Fibroblast of lung (primary cell): ENCODE data around the gene REPIN1. TPM values are rescaled to one million over a fixed set of nuclear protein-coding genes. Genes with fewer than 3 reads are reported as not detected.

ENCODE experiments used
- DNase-seq, 2 donors: peaks; one replicate each; pipeline versions ENCODE4 v3.0.0 to v3.0.0-alpha.2; 2010; ENCODE audit warnings: low read depth in 2 of 2
- H2AFZ ChIP-seq: 2 replicates; pipeline ENCODE4 v1.5.1; 2012; ENCODE audit warnings: low read length, control low read depth, inconsistent platforms
- H3K27ac ChIP-seq: 2 replicates; pipeline ENCODE4 v1.5.1; 2011; ENCODE audit warnings: low read length, control low read depth; ENCODE audit not compliant: insufficient read depth
- H3K27me3 ChIP-seq: 2 replicates; pipeline ENCODE4 v1.5.1; 2011; ENCODE audit warnings: mild to moderate bottlenecking, low read length; ENCODE audit not compliant: control insufficient read depth, insufficient read depth
- H3K36me3 ChIP-seq: 2 replicates; pipeline ENCODE4 v1.5.1; 2011; ENCODE audit warnings: low read length; ENCODE audit not compliant: control insufficient read depth, insufficient read depth
- H3K4me1 ChIP-seq: 2 replicates; pipeline ENCODE4 v1.5.1; 2011; ENCODE audit warnings: low read length; ENCODE audit not compliant: control insufficient read depth, insufficient read depth; ENCODE audit errors: extremely low read depth
- H3K4me2 ChIP-seq: 2 replicates; pipeline ENCODE4 v1.5.1; 2011; ENCODE audit warnings: low read length, control low read depth; ENCODE audit not compliant: insufficient read depth; ENCODE audit errors: extremely low read depth
- H3K4me3 ChIP-seq, 4 experiments: fragments of 200-600 bp in 1 of 4; sonication (generic) in 1 of 4; replicated peaks in 1 of 4; 2 replicates each; pipeline ENCODE4 v1.5.1; 2011 to 2016; ENCODE audit warnings: low read length in 4 of 4, low read depth in 3 of 4, mild to moderate bottlenecking in 3 of 4, control low read depth in 2 of 4, inconsistent platforms in 1 of 4, mixed read lengths in 1 of 4; ENCODE audit not compliant: insufficient read depth in 1 of 4; ENCODE audit errors: control extremely low read depth in 1 of 4
- H3K79me2 ChIP-seq: 2 replicates; pipeline ENCODE4 v1.5.1; 2012; ENCODE audit warnings: mild to moderate bottlenecking, low read length, inconsistent platforms; ENCODE audit not compliant: control insufficient read depth, insufficient read depth
- H3K9ac ChIP-seq: 2 replicates; pipeline ENCODE4 v1.5.1; 2011; ENCODE audit warnings: mild to moderate bottlenecking, low read length, control low read depth; ENCODE audit not compliant: insufficient read depth
- H3K9me3 ChIP-seq: 2 replicates; pipeline ENCODE4 v1.5.1; 2012; ENCODE audit warnings: low read depth, low read length; ENCODE audit not compliant: control insufficient read depth, insufficient read depth
- H4K20me1 ChIP-seq: 2 replicates; pipeline ENCODE4 v1.5.1; 2011; ENCODE audit warnings: low read length; ENCODE audit not compliant: control insufficient read depth, insufficient read depth; ENCODE audit errors: extremely low read depth
- CTCF ChIP-seq, 2 donors: IDR thresholded peaks in 1 of 2; conservative IDR thresholded peaks in 1 of 2; 1 replicate in 1 of 2; 2 replicates in 1 of 2; pipeline ENCODE4 v1.5.1; 2011 to 2012; ENCODE audit warnings: low read length in 2 of 2, control low read depth in 1 of 2, inconsistent platforms in 1 of 2, low read depth in 1 of 2, mild to moderate bottlenecking in 1 of 2
- EZH2 ChIP-seq: IDR thresholded peaks from 2 replicates; pipeline ENCODE4 v1.5.1; 2012; ENCODE audit warnings: low read length, control low read depth, mild to moderate bottlenecking; ENCODE audit errors: missing control alignments
- polyA plus RNA-seq, 2 donors: library from polyadenylated mRNA; depleted of rRNA in 1 of 2; stranded (reverse) in 1 of 2; unstranded in 1 of 2; fragments of >200 nt; gene quantifications; 2 replicates each; pipeline ENCODE4 v1.2.1, GENCODE V29; 2011 to 2012; ENCODE audit warnings: missing spikeins in 1 of 2
- total RNA-seq: library from RNA; depleted of rRNA; stranded (reverse); fragments of >200 nt; gene quantifications from 2 replicates; pipeline ENCODE4 v1.2.1, GENCODE V29; 2014

REPIN1 gene
- total and polyA plus RNA-seq, 2 donors (not counting 1 experiment from before 2014, with no cell fraction given): 20.8 to 41.3 TPM

DNA sequence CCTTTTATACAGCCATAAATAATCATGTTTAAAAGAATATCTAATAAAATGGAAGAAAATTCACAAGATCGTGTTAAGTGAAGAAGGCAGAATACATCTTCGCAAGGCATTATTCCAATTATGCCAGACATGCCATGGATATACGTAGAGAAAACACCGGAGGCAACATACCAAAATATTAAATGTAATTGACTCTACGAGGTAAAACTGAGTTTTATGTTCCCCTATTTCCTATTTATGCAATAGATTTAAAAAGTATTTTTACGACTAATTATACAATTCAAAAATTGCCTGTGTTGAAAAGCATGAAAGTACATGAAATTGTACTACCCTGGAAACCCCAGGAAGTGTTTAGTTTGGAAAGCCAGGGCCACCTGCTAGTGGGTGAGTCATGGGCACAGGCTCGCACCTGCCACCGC lies 936 bp upstream of the REPIN1 start:
- H3K9ac ChIP-seq: no peak overlapping the region
- peak overlapping the region; percentile 76 for H3K4me2 ChIP-seq
- H3K9me3 ChIP-seq: no peaks in the 10 kb centered on the region
- H3K27me3 ChIP-seq: no peaks in the 10 kb centered on the region
- peaks cover 35% of the 10 kb centered on the region for H3K79me2 ChIP-seq
- peak in 1 of 2 donors; percentile 59 for DNase-seq
- peaks cover 14% of the 10 kb centered on the region for H3K36me3 ChIP-seq
- H3K4me1 ChIP-seq: peaks cover 10% of the 10 kb centered on the region
- TF ChIP-seq CTCF (conservative IDR thresholded peaks at IDR 0.05 in 1 of 2, IDR thresholded peaks at IDR 0.05 in 1 of 2; ENCODE audit: low read depth in 1 of 2, low read length in 2 of 2) (no peak), EZH2 (no peak)
- peak overlapping the region in 2 of 4 experiments; percentile 39 to 75 for H3K4me3 ChIP-seq
- H3K27ac ChIP-seq: no peak overlapping the region
- no peaks in the 10 kb centered on the region for H4K20me1 ChIP-seq
- H2AFZ ChIP-seq: no peak overlapping the region

GRCh38 chr7:150368884-150369747 lies 494 bp downstream of the REPIN1 start:
- Histone ChIP-seq H3K27me3 (no peaks in the 10 kb centered on the region), H3K4me3 (peak overlapping the region; percentile 71 to 85 (median 78)), H3K79me2 (peaks cover 40% of the 10 kb centered on the region), H3K4me1 (peaks cover 10% of the 10 kb centered on the region), H4K20me1 (no peaks in the 10 kb centered on the region), H3K36me3 (peaks cover 16% of the 10 kb centered on the region), H2AFZ (peak overlapping the region; percentile 70), H3K9me3 (no peaks in the 10 kb centered on the region), H3K9ac (peak overlapping the region; percentile 77), H3K27ac (peak overlapping the region; percentile 81), H3K4me2 (peak overlapping the region; percentile 97)
- DNase-seq: peak; percentile 64 to 75
- TF ChIP-seq EZH2 (no peak), CTCF (conservative IDR thresholded peaks at IDR 0.05 in 1 of 2, IDR thresholded peaks at IDR 0.05 in 1 of 2; ENCODE audit: low read depth in 1 of 2, low read length in 2 of 2) (no peak)

DNA sequence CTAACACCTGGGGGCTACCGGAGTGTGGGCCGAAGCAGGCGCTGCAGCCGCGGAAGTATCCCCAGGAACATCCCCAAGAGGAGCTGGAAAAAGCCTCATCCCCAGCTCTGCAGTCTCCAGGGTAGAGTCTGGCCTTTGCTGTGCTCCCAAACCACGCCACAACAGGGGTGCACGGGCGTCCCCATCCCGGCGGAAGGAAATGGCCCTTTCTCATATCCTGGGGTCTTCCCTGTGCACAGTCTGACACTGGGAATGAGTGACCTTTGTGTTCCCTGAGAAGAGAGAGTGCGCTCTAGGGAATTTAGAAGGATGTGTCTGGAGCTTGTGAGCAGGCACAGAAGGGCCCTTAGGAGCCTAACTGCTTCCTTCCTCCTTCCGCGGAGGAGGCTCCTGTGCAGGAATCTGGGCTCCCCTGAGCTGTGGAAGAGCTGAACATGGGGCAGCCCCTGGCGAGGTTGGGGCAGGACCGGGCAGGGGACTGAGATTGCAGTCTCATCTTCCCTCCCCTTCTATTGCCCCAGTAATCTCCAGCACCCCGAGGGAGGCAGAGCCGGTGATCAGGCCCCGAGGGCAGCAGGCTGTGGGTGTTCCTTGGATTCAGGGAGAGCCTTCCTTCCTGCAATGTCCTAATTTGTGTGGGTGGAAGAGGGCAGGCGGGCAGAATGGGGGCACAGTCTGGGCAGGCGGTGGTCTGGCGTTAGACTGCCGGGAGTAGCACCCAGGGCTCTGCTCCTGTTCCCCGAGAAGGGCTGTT lies 1.3 kb downstream of the REPIN1 start:
- Histone ChIP-seq H3K36me3 (peaks cover 19% of the 10 kb centered on the region), H2AFZ (no peak overlapping the region), H3K4me3 (peak overlapping the region; percentile 71 to 85 (median 78)), H4K20me1 (no peaks in the 10 kb centered on the region), H3K9ac (peak overlapping the region; percentile 77), H3K9me3 (no peaks in the 10 kb centered on the region), H3K27ac (peak overlapping the region; percentile 81), H3K4me1 (peaks cover 10% of the 10 kb centered on the region), H3K4me2 (peak overlapping the region; percentile 97), H3K27me3 (no peaks in the 10 kb centered on the region), H3K79me2 (peaks cover 40% of the 10 kb centered on the region)
- no peak for DNase-seq
- TF ChIP-seq EZH2: no peak
- no peak for TF ChIP-seq CTCF (conservative IDR thresholded peaks at IDR 0.05 in 1 of 2, IDR thresholded peaks at IDR 0.05 in 1 of 2; ENCODE audit: low read depth in 1 of 2, low read length in 2 of 2)
